Thyroid gland (tissue), 4 donors: Measurements from ENCODE around the gene ALDH7A1. TPM values are rescaled to one million over a fixed set of nuclear protein-coding genes. Genes with fewer than 3 reads are reported as not detected.

ENCODE experiments used
- DNase-seq, 2 donors: peaks; one replicate each; pipeline ENCODE4 v3.0.0-alpha.2; 2019
- H3K27ac ChIP-seq, 3 donors: fragments of 200-600 bp; sonication (generic); 1 replicate in 2 of 3; 2 replicates in 1 of 3; pipeline ENCODE4 v1.5.1; 2016 to 2019; ENCODE audit warnings: mild to moderate bottlenecking in 1 of 3, moderate library complexity in 1 of 3
- H3K27me3 ChIP-seq: fragments of 200-600 bp; sonication (generic); one replicate; pipeline ENCODE4 v1.5.1; 2019
- H3K36me3 ChIP-seq, 2 donors: fragments of 200-600 bp; sonication (generic); one replicate each; pipeline ENCODE4 v1.5.1; 2016 to 2019
- H3K4me1 ChIP-seq, 2 donors: fragments of 200-600 bp; sonication (generic); one replicate each; pipeline ENCODE4 v1.5.1; 2017 to 2019
- H3K4me3 ChIP-seq, 3 donors: fragments of 200-600 bp; sonication (generic); replicated peaks in 1 of 3; 1 replicate in 2 of 3; 2 replicates in 1 of 3; pipeline ENCODE4 v1.5.1; 2016; ENCODE audit warnings: mild to moderate bottlenecking in 1 of 3
- H3K9me3 ChIP-seq: fragments of 200-600 bp; sonication (generic); one replicate; pipeline ENCODE4 v1.5.1; 2017
- CTCF ChIP-seq, 6 experiments: fragments of 200-600 bp in 3 of 6; fragments of 450-650 bp in 3 of 6; sonication (generic) in 3 of 6; IDR thresholded peaks; one replicate each; pipeline ENCODE4 v1.5.1; 2016 to 2019; ENCODE audit warnings: antibody characterized with exemption in 6 of 6, mild to moderate bottlenecking in 2 of 6, inconsistent platforms in 1 of 6, moderate library complexity in 1 of 6
- POLR2A ChIP-seq, 2 donors: fragments of 450-650 bp; IDR thresholded peaks; one replicate each; pipeline ENCODE4 v1.6.1; 2017; ENCODE audit warnings: antibody characterized with exemption in 2 of 2, mild to moderate bottlenecking in 2 of 2, moderate library complexity in 1 of 2
- WGBS, 2 donors: methylation state at CpG; one replicate each; pipeline ENCODE4 v1.1.5; 2017; 5-methylcytosine and 5-hydroxymethylcytosine counted together
- intact Hi-C: fragments of 100-400 bp; cut with DNase I; formaldehyde crosslinking; loops from one replicate; pipeline ENCODE4 v1.15.1; 2023
- total RNA-seq, 4 donors: library from RNA; depleted of rRNA; stranded (reverse); fragments of >200 nt; gene quantifications; one replicate each; pipeline ENCODE4 v1.2.3, GENCODE V29; 2016

ALDH7A1 gene
- total RNA-seq, 4 donors from 2014 or later: 25.3 to 57.3 (median 41.5) TPM

GRCh38 chr5:126513302-126513701 lies 81.7 kb downstream of the ALDH7A1 start:
- Histone ChIP-seq H3K9me3 (no peaks in the 10 kb centered on the region), H3K4me1 (peaks cover 47 to 71% of the 10 kb centered on the region in 2 donors), H3K36me3 (no peaks in the 10 kb centered on the region), H3K4me3 (no peak overlapping the region), H3K27ac (peak overlapping the region in 2 of 3 donors; percentile 10 to 63), H3K27me3 (no peaks in the 10 kb centered on the region)
- intact Hi-C loops: no loop called here
- DNase-seq: no peak
- WGBS, 2 donors: 85 to 92% methylated on average over 2 of the region's 2 CpGs
- TF ChIP-seq CTCF (IDR thresholded peaks at IDR 0.05): no peak
- no peak for TF ChIP-seq POLR2A (IDR thresholded peaks at IDR 0.05)

GRCh38 chr5:126512451-126512850 lies 82.6 kb downstream of the ALDH7A1 start:
- Histone ChIP-seq H3K9me3 (no peaks in the 10 kb centered on the region), H3K4me1 (peaks cover 47 to 75% of the 10 kb centered on the region in 2 donors), H3K27me3 (no peaks in the 10 kb centered on the region), H3K4me3 (no peak overlapping the region), H3K36me3 (no peaks in the 10 kb centered on the region), H3K27ac (peak overlapping the region in 2 of 3 donors; percentile 10 to 63)
- DNase-seq: peak in 1 of 2 donors; percentile 36
- 74 to 82% methylated on average over 3 of the region's 3 CpGs for WGBS, 2 donors
- TF ChIP-seq CTCF (IDR thresholded peaks at IDR 0.05): no peak
- TF ChIP-seq POLR2A (IDR thresholded peaks at IDR 0.05): no peak
- intact Hi-C loops: no loop called here

GRCh38 chr5:126511961-126512360 lies 83.1 kb downstream of the ALDH7A1 start:
- Histone ChIP-seq H3K9me3 (no peaks in the 10 kb centered on the region), H3K27me3 (no peaks in the 10 kb centered on the region), H3K4me1 (peaks cover 45 to 73% of the 10 kb centered on the region in 2 donors), H3K27ac (no peak overlapping the region), H3K4me3 (no peak overlapping the region), H3K36me3 (no peaks in the 10 kb centered on the region)
- intact Hi-C loops: no loop called here
- no peak for DNase-seq
- no peak for TF ChIP-seq POLR2A (IDR thresholded peaks at IDR 0.05)
- 95 to 100% methylated on average over 1 of the region's 1 CpG for WGBS, 2 donors

GRCh38 chr5:126509339-126509738 lies 85.7 kb downstream of the ALDH7A1 start:
- H3K4me1 ChIP-seq: peaks cover 36 to 56% of the 10 kb centered on the region in 2 donors
- no peaks in the 10 kb centered on the region for H3K9me3 ChIP-seq
- no peaks in the 10 kb centered on the region for H3K27me3 ChIP-seq
- intact Hi-C loops: no loop called here
- DNase-seq: peak in 1 of 2 donors; percentile 46
- H3K27ac ChIP-seq: peak overlapping the region; percentile 86 to 94 (median 90)
- TF ChIP-seq CTCF (IDR thresholded peaks at IDR 0.05) (no peak), POLR2A (IDR thresholded peaks at IDR 0.05) (peak in 1 of 2 donors; percentile 37)
- 35 to 38% methylated on average over 5 of the region's 5 CpGs for WGBS, 2 donors
- H3K36me3 ChIP-seq: no peaks in the 10 kb centered on the region
- no peak overlapping the region for H3K4me3 ChIP-seq

- peaks cover 40 to 57% of the 10 kb centered on the region in 2 donors for H3K4me1 ChIP-seq
- intact Hi-C loops: no loop called here
- peak overlapping the region; percentile 86 to 94 (median 90) for H3K27ac ChIP-seq
- H3K36me3 ChIP-seq: no peaks in the 10 kb centered on the region
- peak; percentile 38 to 41 for DNase-seq
- H3K27me3 ChIP-seq: no peaks in the 10 kb centered on the region
- no peaks in the 10 kb centered on the region for H3K9me3 ChIP-seq
- no peak for TF ChIP-seq CTCF (IDR thresholded peaks at IDR 0.05)
- TF ChIP-seq POLR2A (IDR thresholded peaks at IDR 0.05): no peak
- H3K4me3 ChIP-seq: no peak overlapping the region
Observed at GRCh38 chr5:126508962-126509279, 86.1 kb downstream of the ALDH7A1 start.
